Uterus (tissue), 4 donors: ENCODE measurements around the gene TMEM247. TPM values are rescaled to one million over a fixed set of nuclear protein-coding genes. Genes with fewer than 3 reads are reported as not detected.

Source experiments
- DNase-seq, 2 donors: peaks; one replicate each; pipeline ENCODE4 v3.0.0-alpha.2; 2019 to 2020
- H3K27ac ChIP-seq, 2 donors: fragments of 200-600 bp; sonication (generic); 1 replicate in 1 of 2; 2 replicates in 1 of 2; pipeline ENCODE4 v1.5.1; 2016 to 2018
- H3K27me3 ChIP-seq, 2 donors: fragments of 200-600 bp; sonication (generic); one replicate each; pipeline ENCODE4 v1.5.1; 2018 to 2019; ENCODE audit warnings: control low read depth in 1 of 2
- H3K36me3 ChIP-seq, 2 donors: fragments of 200-600 bp; sonication (generic); one replicate each; pipeline ENCODE4 v1.5.1; 2019; ENCODE audit warnings: control low read depth in 1 of 2
- H3K4me1 ChIP-seq, 2 donors: fragments of 200-600 bp; sonication (generic); one replicate each; pipeline ENCODE4 v1.5.1; 2018 to 2019; ENCODE audit warnings: control low read depth in 1 of 2
- H3K4me3 ChIP-seq, 2 donors: fragments of 200-600 bp; sonication (generic); 1 replicate in 1 of 2; 2 replicates in 1 of 2; pipeline ENCODE4 v1.5.1; 2018 to 2019; ENCODE audit warnings: mild to moderate bottlenecking in 1 of 2
- H3K9me3 ChIP-seq, 2 donors: fragments of 200-600 bp; sonication (generic); one replicate each; pipeline ENCODE4 v1.5.1; 2019; ENCODE audit warnings: control low read depth in 1 of 2
- CTCF ChIP-seq, 4 experiments: fragments of 200-600 bp in 2 of 4; fragments of 450-650 bp in 2 of 4; sonication (generic) in 2 of 4; IDR thresholded peaks; one replicate each; pipeline ENCODE4 v1.5.1; 2016 to 2019; ENCODE audit warnings: antibody characterized with exemption in 4 of 4, mild to moderate bottlenecking in 2 of 4, moderate library complexity in 1 of 4
- POLR2A ChIP-seq, 2 donors: fragments of 450-650 bp; IDR thresholded peaks; one replicate each; pipeline ENCODE4 v1.6.1; 2016; ENCODE audit warnings: antibody characterized with exemption in 2 of 2, mild to moderate bottlenecking in 1 of 2, moderate library complexity in 1 of 2
- intact Hi-C: fragments of 100-400 bp; cut with DNase I; formaldehyde crosslinking; loops from one replicate; pipeline ENCODE4 v1.15.1; 2023; ENCODE audit warnings: low total_unique reads
- total RNA-seq, 4 donors: library from RNA; depleted of rRNA in 3 of 4; stranded (reverse); fragments of >200 nt in 3 of 4; gene quantifications; one replicate each; pipeline versions ENCODE4 v1.1.0 to v1.2.4, GENCODE V29; 2014 to 2023
- donor health status: DM: yes; HTN: yes; CAD: no.

The TMEM247 gene
- total RNA-seq, 4 donors from 2014 or later: not detected

- H3K27ac ChIP-seq: no peak overlapping the region
- no peaks in the 10 kb centered on the region for H3K9me3 ChIP-seq
- no peaks in the 10 kb centered on the region for H3K4me1 ChIP-seq
- H3K27me3 ChIP-seq: no peaks in the 10 kb centered on the region
- TF ChIP-seq POLR2A (IDR thresholded peaks at IDR 0.05) (no peak), CTCF (IDR thresholded peaks at IDR 0.05) (no peak)
- DNase-seq: no peak
- no peaks in the 10 kb centered on the region for H3K36me3 ChIP-seq
- intact Hi-C loops: no loop called here
- H3K4me3 ChIP-seq: no peak overlapping the region
These were observed 18.4 kb downstream of the TMEM247 start for GRCh38 chr2:46497766-46498165.

GRCh38 chr2:46498681-46499080 is 19.3 kb downstream of the TMEM247 start:
- intact Hi-C loops: no loop called here
- Histone ChIP-seq H3K4me3 (no peak overlapping the region), H3K4me1 (no peaks in the 10 kb centered on the region), H3K36me3 (no peaks in the 10 kb centered on the region), H3K27me3 (no peaks in the 10 kb centered on the region), H3K27ac (no peak overlapping the region), H3K9me3 (no peaks in the 10 kb centered on the region)
- no peak for TF ChIP-seq CTCF (IDR thresholded peaks at IDR 0.05)
- TF ChIP-seq POLR2A (IDR thresholded peaks at IDR 0.05): no peak
- no peak for DNase-seq

GRCh38 chr2:46499392-46499785 is 20.0 kb downstream of the TMEM247 start:
- no peaks in the 10 kb centered on the region for H3K9me3 ChIP-seq
- DNase-seq: no peak
- H3K27me3 ChIP-seq: no peaks in the 10 kb centered on the region
- no peaks in the 10 kb centered on the region for H3K4me1 ChIP-seq
- no peaks in the 10 kb centered on the region for H3K36me3 ChIP-seq
- peak overlapping the region; percentile 60 to 67 for H3K4me3 ChIP-seq
- intact Hi-C loops: no loop called here
- H3K27ac ChIP-seq: peak overlapping the region; percentile 81 to 83
- TF ChIP-seq CTCF (IDR thresholded peaks at IDR 0.05) (no peak), POLR2A (IDR thresholded peaks at IDR 0.05) (no peak)

- TF ChIP-seq POLR2A (IDR thresholded peaks at IDR 0.05) (no peak), CTCF (IDR thresholded peaks at IDR 0.05) (no peak)
- no peak overlapping the region for H3K4me3 ChIP-seq
- H3K27ac ChIP-seq: peak overlapping the region in 1 of 2 donors; percentile 81
- no peaks in the 10 kb centered on the region for H3K4me1 ChIP-seq
- no peak for DNase-seq
- no peaks in the 10 kb centered on the region for H3K27me3 ChIP-seq
- intact Hi-C loops: no loop called here
- H3K9me3 ChIP-seq: no peaks in the 10 kb centered on the region
- no peaks in the 10 kb centered on the region for H3K36me3 ChIP-seq
These were observed 21.4 kb downstream of the TMEM247 start for GRCh38 chr2:46500801-46501200.

GRCh38 chr2:46502291-46502885 is 23.0 kb downstream of the TMEM247 start:
- TF ChIP-seq POLR2A (IDR thresholded peaks at IDR 0.05): no peak
- TF ChIP-seq CTCF (IDR thresholded peaks at IDR 0.05): no peak
- H3K36me3 ChIP-seq: no peaks in the 10 kb centered on the region
- no peak for DNase-seq
- H3K9me3 ChIP-seq: no peaks in the 10 kb centered on the region
- no peak overlapping the region for H3K27ac ChIP-seq
- H3K4me3 ChIP-seq: no peak overlapping the region
- H3K4me1 ChIP-seq: no peaks in the 10 kb centered on the region
- no peaks in the 10 kb centered on the region for H3K27me3 ChIP-seq
- intact Hi-C loops: no loop called here
